Mucosa of gallbladder (tissue), 1 donor: ENCODE data around the gene GLYR1. TPM values are rescaled to one million over a fixed set of nuclear protein-coding genes. Genes with fewer than 3 reads are reported as not detected.
"Not testable (repeated sequence)": the region's sequence is repeated elsewhere in the genome, so short reads cannot be mapped to it uniquely, and the experiment has no call there.

Experiments
- DNase-seq: peaks from one replicate; pipeline ENCODE4 v3.0.0-alpha.2; 2020; ENCODE audit warnings: low spot score
- total RNA-seq: library from RNA; stranded (reverse); gene quantifications from one replicate; pipeline ENCODE4 v1.2.1, GENCODE V29; 2021
- donor health status: DM: no; HTN: no; CAD: no.

Gene GLYR1
- total RNA-seq, 1 donor from 2014 or later, result 128 TPM

DNA sequence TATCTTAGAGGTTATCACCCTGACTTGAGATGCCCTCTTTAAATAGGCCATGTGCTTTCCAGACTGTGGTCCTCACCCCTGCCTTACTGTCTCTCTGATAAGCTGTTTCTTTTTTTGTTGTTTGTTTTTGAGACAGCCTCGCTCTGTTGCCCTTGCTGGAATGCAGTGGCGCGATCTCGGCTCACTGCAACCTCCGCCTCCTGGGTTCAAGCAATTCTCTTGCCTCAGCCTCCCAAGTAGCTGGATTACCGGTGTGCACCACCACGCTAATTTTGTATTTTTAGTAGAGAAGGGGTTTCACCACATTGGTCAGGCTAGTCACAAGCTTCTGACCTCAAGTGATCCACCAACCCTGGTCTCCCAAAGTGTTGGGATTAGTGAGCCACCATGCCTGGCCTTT, 58.2 kb downstream of the GLYR1 start:
- DNase-seq, result no peak

DNA sequence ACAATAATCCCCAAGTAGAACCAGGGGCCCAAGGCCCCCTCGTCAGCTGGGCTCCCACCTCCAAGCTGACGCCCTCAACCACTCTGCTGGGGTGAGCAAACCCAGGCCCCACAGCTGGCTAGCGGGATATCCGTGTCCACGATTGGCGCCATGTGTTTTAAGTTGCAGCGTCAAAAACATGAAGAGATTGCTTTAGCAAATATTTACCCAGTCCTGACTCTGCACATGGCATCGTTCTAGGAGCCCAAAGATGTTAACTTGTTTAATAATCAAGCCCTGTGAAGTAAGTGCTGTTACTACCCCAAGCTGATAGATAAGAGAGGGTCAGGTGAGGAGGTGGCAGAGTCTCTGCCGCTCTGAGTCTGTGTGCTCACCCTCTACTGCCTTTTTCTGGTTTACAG, 58.6 kb downstream of the GLYR1 start:
- DNase-seq, result no peak

DNA sequence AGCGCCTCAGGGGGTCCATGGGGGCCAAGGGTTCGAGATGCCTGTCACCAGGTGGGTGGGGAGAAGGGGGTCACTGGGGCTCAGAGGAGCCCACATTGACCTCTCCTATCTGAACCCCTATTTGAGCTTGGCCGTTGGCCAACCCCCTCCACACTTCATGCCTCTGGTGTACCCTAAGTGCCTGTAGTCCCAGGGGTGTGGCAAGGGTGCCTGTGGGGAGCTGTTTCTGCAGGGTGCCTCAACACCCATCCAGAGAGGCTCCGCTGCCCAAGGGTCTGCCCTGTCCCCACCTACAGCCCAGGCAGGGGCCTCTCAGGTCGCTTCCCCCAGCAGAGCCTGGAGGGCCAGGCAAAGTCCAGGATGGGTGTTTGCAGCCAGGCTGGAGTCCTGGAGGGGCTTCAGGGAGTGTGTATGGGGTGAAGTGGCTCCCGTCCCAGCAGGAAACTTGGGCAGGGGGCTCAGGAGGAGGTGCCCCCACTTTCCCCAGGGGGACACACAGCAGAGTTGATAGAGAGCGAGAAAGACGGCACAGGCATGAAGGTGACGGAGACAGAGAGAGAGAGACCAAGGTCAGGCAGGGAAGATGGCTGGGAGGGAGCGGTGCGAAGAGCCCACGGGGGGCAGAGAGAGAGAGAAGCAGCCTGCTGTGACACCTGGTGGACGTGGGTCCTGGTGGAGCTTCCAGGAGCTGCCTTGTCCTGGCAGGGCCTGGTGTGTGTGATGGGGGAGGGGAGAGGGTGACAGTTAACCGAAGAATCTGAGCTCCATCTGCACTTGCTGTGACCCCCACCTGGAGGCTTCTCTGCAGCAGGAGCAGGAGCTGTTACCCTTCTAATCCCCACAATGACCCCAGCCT, 59.2 kb downstream of the GLYR1 start, which contains the start of gene SEPTIN12:
TSS of gene SEPTIN12 (minus strand) at position 719 of the 856 bp plus-strand sequence. CDS start at position 19, 700 bp downstream.
- no peak for DNase-seq

DNA sequence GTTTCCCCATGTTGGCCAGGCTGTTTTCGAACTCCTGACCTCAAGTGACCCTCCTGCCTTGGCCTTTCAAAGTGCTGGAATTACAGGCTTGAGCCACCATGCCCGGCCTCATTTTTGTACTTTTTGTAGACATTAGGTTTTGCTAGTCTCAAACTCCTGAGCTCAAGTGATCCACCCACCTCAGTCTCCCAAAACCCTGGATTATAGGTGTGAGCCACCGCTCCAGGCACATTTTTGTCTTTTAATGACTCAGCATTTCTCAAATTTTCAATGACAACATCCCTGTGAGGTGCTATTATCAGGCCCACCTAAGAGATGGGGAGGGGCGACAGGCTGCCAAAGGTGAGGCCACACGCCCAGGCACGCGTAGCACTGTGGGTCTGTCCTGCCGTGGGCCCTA, 60.0 kb downstream of the GLYR1 start:
- DNase-seq, result no peak

DNA sequence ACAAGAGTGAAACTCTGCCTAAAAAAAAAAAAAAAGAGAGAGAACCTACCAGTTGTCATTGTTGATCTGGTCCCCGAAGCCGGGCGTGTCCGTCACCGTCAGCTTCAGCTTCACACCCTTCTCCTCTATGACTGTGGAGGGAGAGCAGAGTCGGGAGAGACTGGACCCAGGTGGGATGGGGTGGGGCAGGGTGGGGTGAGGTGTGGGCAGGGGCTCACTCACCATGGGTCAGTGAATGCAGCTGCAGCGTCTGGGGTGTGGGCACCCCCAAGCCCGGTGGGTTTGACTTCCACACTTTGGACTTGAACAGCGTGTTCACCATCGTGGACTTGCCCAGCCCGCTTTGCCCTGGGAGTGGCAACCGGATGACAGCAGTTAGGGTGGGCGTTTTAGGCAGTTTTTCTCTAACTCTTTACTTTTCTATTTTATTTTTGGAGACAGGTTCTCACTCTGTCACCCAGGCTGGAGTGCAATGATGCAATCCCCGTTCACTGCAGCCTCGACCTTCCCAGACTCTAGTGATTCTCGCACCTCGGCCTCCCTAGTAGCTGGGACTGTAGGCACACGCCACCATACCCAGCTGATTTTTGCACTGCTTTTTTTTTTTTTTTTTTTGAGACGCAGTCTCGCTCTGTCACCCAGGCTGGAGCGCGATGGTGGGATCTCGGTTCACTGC, 61.2 kb downstream of the GLYR1 start:
- no peak for DNase-seq

DNA sequence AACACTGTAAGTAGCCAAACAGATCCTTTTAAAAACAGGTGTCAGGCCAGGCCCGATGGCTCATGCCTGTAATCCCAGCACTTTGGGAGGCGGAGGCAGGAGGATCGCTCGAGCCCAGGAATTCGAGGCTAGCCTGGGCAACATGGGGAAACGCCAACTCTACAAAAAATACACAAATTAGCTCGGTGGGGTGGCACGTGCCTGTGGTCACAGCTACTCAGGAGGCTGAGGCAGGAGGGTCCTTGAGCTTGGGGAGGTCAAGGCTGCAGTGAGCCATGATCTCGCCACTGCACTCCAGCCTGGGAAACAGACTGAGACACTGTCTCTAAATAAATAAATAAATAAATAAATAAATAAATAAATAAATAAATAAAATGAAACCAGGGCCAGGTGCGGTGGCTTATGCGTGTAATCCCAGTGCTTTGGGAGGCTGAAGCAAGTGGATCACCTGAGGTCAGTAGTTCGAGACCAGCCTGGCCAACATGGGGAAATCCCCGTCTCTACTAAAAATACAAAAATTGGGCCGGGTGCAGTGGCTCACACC, 62.6 kb downstream of the GLYR1 start:
- not testable (repeated sequence) for DNase-seq

DNA sequence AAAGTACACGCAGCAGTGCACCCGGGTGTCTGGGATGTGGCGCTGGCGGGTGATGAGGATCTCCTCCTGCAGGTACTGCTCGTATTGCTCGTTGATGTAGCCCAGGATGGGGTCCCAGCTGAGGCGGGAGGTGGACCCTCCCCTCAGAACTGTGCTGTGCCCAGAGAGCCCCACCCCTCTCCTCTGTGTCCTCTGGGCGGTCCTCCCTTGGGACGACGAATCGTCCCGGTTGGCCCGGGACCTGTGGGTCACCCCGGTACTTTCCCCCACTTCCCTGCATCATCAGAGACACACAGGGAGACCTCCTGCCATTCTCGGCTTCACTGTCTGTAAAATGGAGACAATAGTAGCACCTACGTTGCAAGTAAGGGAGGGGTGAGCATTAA, 63.1 kb downstream of the GLYR1 start:
- no peak for DNase-seq

DNA sequence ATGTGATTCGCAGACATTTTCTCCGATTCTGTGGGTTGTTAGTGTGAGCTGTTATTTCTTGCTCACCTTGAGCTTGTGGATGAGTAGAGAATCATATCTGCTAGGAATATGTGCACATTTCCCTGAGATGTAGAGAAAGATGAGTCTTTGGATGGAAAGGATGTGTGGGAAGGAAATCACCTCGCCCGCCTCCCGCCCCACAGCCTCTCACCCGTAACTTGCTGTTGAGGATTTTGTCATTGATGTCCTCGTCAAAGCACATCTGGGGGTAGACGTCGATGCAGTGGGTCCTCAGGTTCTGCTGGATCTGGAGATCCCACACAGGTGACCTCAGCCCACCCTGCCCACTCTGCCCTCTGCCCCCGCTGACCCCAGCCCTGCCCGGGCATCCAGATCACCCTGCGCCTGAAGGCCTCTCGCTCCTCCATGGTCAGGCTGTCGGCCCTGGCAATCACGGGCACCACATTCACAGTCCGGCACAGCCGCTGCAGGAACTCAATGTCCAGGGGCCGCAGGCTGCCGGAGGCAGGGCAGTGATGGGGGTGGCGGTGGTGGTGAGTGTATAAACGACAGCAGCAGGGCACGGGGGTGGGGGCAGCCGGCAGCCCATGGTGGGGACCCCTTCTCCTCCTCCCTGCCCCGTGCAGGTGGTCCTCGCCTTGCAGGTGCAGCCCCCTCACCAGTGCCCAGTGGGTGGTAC, 63.7 kb downstream of the GLYR1 start:
- DNase-seq, result no peak

DNA sequence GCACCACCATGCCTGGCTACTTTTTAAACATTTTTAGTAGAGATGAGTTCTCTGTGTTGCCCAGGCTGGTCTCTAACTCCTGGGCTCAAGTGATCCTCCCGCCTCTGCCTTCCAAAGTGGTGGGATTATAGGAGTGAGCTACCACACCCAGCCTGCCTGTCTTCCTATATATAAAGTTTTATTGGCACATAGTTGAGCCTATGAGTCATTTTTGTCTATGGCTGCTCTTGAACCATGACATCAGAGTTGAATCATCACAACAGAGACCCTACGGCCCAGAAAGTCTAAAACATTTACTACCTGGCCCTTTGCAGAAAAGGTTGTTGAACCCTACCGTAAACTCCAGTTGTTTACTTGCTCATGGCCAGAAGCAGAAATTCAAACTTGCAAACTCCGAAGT, 66.9 kb downstream of the GLYR1 start:
- DNase-seq, result no peak

DNA sequence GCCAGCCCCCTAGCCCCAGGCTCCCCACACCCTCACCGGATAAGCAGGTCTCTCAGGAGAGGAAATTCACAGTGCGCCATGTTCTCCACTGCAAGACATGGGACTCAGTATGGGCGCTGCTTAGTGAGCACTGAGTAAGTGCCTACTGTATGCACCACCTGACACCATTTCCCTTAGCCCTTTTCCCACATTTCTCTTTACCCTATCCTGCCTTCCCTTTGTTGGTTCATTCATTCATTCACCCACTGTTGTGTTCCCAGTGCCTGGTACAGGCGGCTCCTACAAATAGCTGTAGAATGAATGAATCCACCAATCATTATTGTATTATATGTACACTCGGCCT, 69.1 kb downstream of the GLYR1 start:
- no peak for DNase-seq

DNA sequence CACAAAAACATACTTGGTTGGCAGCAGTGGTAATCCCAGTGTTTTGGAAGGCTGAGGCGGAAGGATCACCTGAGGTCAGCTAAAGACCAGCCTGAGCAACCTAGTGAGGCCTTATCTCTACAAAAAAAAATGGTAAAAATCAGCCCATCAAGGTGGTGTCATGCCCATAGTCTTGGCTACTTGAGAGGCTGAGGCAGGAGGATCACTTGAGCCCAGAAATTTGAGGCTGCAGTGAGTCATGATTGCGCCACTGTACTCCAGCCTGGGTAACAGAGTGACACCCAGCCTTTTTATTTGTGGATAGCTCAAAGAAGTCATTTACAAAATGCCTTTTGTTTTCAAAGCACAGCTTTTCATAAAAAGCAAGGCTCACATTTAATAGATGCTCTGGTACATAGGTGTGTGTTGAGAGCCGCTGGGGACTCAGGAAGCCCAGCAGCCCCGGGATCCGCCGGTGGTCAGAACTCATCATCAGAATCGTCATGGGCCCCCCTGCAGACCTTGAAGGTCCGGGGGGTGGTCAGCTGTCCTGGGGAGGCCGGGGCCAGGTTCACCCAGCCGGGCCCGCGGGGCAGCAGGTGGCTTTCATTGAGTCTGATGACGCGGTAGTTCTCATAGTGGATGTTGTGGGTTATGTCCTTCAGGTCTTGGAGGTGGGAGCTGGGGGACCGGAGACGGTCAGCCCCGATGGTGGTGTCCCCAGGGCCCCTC, 69.6 kb downstream of the GLYR1 start:
- no peak for DNase-seq

DNA sequence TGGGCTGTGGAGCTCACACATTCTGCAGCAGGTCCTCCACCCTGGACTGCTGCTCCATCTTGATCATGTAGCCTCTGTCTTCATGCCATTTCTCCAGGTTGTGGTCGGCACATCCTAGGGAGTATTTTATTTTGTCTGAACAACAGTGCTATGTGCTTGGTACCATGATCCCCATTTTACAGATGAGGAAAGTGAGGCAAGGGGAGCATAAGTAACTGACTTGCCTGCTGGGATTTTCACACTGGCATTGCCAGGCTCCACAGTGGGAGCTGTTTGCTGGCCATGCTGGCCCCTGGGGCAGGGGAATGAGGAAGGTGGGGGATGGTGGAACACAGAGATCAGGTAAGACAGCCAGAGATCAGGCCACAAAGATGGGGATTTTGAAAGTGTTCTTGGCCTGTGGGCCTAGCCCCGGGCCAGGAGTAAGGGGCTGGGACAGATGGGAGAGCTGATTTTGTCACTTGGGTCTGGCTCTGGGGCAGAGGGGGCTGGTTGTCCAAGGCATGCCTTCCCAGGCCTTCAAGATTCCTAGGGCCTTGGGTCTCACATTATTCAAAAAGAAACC, 70.9 kb downstream of the GLYR1 start:
- DNase-seq, result no peak

DNA sequence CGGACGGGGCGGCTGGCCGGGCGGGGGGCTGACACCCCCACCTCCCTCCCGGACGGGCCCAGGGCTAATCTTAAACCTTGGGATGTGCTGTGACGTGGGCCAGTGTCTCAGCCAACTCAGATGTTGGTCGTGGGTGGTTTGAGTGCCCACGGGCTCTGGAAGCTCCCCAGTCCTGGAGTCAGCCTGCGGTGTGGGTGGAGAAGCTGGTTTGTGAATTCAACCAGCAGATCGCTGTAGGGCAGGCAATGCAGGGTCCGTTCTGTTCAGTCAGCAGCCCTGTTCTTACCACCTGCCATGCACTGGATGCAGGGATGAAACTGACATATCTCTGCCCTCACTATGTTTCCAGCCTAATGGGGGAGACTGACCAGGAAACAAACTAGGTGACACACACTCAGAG, 72.1 kb downstream of the GLYR1 start:
- no peak for DNase-seq

DNA sequence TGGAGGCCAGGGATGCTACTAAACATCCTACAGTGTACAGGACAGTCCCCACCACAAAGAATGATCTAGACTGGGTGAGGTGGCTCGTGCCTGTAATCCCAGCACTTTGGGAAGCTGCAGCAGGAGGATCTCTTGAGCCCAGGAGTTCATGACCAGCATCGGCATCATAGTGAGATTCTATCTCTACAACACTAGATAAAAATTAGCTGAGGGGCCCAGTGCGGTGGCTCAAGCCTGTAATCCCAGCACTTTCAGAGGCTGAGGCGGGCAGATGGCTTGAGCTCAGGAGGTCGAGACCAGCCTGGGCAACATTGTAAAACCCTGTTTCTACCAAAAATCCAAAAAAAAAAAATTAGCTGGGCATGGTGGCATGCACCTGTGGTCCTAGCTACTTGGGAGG, 74.7 kb downstream of the GLYR1 start:
- no peak for DNase-seq

DNA sequence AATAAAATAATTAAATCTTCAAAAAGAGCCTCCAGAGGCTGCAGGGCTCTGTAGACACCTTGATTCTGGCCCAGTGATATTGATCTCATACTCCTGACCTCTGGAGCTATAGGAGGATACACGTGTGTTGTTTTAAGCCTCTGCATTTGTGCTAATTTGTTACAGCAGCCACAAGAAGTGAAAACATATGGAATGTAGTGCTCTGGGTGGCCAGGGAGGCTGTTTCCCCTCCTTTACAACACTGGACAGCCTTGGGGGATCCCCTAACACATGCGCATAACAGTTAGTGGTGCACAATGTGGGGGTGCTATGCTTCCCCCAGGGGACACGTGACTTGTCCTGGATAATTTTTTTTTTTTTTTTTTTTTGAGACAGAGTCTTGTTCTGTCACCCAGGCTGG, 75.4 kb downstream of the GLYR1 start:
- no peak for DNase-seq

DNA sequence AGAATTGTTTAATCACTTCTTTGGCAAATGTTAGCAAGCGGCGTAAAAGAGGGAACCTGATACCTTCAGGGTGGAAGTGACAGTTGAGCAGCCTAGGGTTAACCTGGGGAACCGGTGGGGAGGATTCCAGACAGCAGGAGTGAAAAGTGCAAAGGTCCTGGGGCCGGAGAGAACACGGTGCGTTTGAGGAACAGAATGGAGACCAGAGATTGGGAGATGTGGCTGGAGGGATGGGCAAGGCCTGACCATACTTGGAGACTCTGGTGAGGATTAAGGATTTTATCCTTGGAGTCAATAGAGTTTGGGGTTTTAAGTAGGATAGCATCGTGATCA, 77.8 kb downstream of the GLYR1 start:
- no peak for DNase-seq

DNA sequence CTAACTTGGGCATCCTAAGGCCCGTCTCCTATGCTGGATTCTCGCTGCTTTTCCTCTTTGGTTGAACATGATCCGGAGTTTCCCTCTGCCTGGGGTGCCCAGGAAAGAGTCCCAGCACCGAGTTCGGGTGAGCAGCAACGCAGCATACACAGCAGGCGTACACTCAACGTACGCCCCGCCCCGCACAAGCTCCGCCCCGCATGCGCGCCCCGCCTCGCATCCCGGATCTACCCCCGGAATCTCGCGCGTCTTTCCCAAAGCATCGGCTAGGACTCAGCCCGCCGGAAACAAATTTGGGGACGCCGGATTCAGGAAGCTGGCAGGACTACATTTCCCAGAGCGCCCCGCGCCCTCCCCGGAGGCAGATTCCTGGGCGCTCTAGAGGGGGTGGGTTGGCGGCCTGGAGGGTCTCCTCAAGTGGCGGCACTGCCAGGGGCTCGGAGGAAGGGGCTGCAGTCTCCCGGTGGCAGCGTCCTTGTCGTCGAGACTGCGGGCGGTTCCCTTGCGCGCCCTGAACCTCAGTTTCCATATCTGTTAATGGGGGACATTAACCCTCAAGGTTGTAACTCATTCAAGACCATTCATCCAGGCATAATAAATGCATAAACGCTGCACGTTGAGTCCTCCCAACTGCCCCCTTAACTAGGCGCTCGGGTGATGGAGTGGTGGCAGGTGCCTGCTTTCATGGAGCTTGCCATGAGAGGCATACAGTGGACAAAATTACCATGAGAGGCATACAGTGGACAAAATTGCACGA, 78.4 kb downstream of the GLYR1 start:
- DNase-seq, result peak; percentile 98

DNA sequence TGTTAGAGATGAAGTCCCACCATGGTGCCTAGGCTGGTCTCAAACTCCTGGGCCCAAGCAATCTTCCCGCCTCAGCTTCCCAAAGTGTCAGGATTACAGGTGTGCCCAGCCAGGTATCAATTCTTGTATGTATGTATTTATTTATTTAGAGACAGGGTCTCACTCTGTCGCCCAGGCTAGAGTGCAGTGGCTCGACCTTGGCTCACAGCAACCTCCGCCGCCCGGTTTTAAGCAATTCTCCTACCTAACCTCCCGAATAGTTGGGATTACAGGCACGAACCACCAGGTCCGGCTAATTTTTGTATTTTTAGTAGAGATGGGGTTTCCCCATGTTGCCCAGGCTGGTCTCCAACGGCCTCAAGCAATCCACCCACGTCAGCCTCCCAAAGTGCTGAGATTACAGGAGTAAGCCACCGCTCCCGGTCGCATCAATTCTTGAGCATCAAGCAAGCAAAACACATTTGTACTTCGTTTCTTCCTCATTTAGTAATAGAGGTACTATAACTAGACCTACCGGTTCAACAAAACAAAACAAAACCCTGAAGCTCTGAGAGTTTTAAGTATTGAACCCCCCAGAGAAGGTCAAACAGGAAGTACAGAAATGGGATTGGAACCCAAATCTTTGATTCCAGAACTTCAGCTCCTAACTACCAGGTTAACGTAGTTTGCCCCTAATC, 79.1 kb downstream of the GLYR1 start:
- no peak for DNase-seq

DNA sequence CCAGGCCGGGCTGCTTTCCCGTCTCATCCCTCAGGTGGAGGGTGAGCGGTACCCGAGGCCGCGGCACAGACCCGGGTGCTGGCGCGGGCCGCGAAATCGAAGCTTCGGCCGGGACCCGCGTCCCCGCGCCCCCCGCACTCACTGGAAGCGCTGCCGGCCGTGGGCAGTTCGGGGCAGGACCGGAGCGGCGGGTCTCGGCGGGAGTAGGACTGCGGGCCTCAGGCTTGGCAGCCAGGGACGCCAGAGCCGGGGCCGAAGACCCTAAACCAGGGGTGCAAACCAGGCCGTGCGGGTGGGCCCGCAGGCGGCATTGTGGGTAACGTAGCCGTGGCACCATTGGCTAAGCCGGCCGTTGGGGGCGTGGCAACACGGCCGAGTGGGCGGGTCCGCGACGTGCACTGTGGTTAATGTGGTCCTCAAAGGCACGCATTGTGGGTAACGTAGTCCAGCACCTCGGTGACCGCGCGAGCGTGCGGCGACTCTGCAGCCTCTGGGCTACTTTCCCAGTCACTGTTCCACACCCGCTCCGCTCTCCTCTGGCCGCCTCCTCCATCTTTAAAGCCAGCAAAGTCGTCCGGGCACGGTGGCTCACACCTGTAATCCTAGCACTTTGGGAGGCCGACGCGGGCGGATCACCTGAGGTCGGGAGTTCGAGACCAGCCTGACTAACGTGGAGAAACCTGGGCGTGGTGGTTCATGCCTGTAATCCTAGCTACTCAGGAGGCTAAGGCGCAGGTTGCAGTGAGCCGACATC, 80.0 kb downstream of the GLYR1 start, which contains the start of gene ZNF500:
TSS of gene ZNF500 (minus strand) at position 288 of the 754 bp plus-strand sequence. CDS start 1,184 bp downstream, outside the sequence.
- DNase-seq, result peak; percentile 98
